H1 (cell line): Measurements from ENCODE around the gene CEP152. TPM values are rescaled to one million over a fixed set of nuclear protein-coding genes. Genes with fewer than 3 reads are reported as not detected.

Experiments
- CEBPB ChIP-seq: IDR thresholded peaks from 2 replicates; pipeline ENCODE4 v1.6.1; 2012; ENCODE audit warnings: low read depth, low read length
- CHD1 ChIP-seq: IDR thresholded peaks from 2 replicates; pipeline ENCODE4 v1.6.1; 2012; ENCODE audit warnings: low read depth, low read length, improper control_type of control experiment
- CTBP2 ChIP-seq: IDR thresholded peaks from 2 replicates; pipeline ENCODE4 v1.7.0; 2011; ENCODE audit warnings: borderline replicate concordance, mild to moderate bottlenecking, moderate library complexity, mixed read lengths, low read length; ENCODE audit not compliant: insufficient read depth, insufficient read length
- EGR1 ChIP-seq: IDR thresholded peaks from 2 replicates; pipeline ENCODE4 v1.6.1; 2011; ENCODE audit warnings: low read depth, low read length, borderline replicate concordance
- EZH2 ChIP-seq: fragments of 200-600 bp; sonication (generic); IDR thresholded peaks from 2 replicates; pipeline ENCODE4 v1.7.1; 2012; ENCODE audit warnings: low read depth, mild to moderate bottlenecking, moderate library complexity, low read length, inconsistent platforms; ENCODE audit not compliant: severe bottlenecking
- HDAC2 ChIP-seq, 2 experiments: fragments of 300-600 bp in 1 of 2; sonication (generic) in 1 of 2; IDR thresholded peaks; 2 replicates each; pipeline ENCODE4 v1.6.1; 2011 to 2012; ENCODE audit warnings: low read depth in 2 of 2, low read length in 2 of 2, mild to moderate bottlenecking in 2 of 2, moderate library complexity in 2 of 2, borderline replicate concordance in 1 of 2, inconsistent platforms in 1 of 2
- HDAC6 ChIP-seq: IDR thresholded peaks from one replicate; pipeline ENCODE4 v1.7.1; 2012; ENCODE audit warnings: low read depth, mild to moderate bottlenecking, inconsistent platforms, low read length, moderate library complexity
- NRF1 ChIP-seq: IDR thresholded peaks from 2 replicates; pipeline ENCODE4 v1.6.1; 2011; ENCODE audit warnings: mild to moderate bottlenecking, low read depth, low read length, improper control_type of control experiment
- POU5F1 ChIP-seq: IDR thresholded peaks from 2 replicates; pipeline ENCODE4 v1.6.1; 2011; ENCODE audit warnings: low read depth, mild to moderate bottlenecking, low read length, moderate library complexity
- SP1 ChIP-seq: IDR thresholded peaks from 2 replicates; pipeline ENCODE4 v1.6.1; 2011; ENCODE audit warnings: low read depth, low read length
- TCF12 ChIP-seq: IDR thresholded peaks from 2 replicates; pipeline ENCODE4 v1.6.1; 2011; ENCODE audit warnings: low read depth, mild to moderate bottlenecking, low read length
- YY1 ChIP-seq: IDR thresholded peaks from 2 replicates; pipeline ENCODE4 v1.6.1; 2011; ENCODE audit warnings: low read depth, mild to moderate bottlenecking, low read length
- ZNF274 ChIP-seq: IDR thresholded peaks from 2 replicates; pipeline ENCODE4 v1.7.0; 2012; ENCODE audit warnings: low read length, borderline replicate concordance; ENCODE audit errors: extremely low read depth
- polyA plus RNA-seq, 7 experiments: library from polyadenylated mRNA; depleted of rRNA in 3 of 7; stranded (reverse) in 5 of 7; unstranded in 2 of 7; fragments of >200 nt in 5 of 7; fragments of 200-250 nt in 2 of 7; gene quantifications; 1 replicate in 5 of 7; 2 replicates in 1 of 7; 4 replicates in 1 of 7; pipeline versions ENCODE4 v1.2.1 to v1.2.3, GENCODE V29; 2011 to 2013; ENCODE audit warnings: missing spikeins in 2 of 7, mixed read lengths in 2 of 7
- total RNA-seq: library from RNA; stranded (reverse); fragmentation: NEBNext Ultra II Directional; extraction: Animal tissue kit (Norgen Biotek cat#: 25700); gene quantifications from 2 replicates; pipeline ENCODE4 v1.2.1, GENCODE V29; 2021

The CEP152 gene
- total and polyA plus RNA-seq, 2 of the 8 experiments (the other 6 are each of a cell fraction or from before 2014, with no cell fraction given), result 1.4 to 16.2 TPM

- TF ChIP-seq HDAC6, result no peak
- TF ChIP-seq CEBPB, result no peak
- TF ChIP-seq POU5F1, result no peak
- TF ChIP-seq CHD1, result no peak
- no peak for TF ChIP-seq NRF1
- no peak for TF ChIP-seq TCF12
- no peak for TF ChIP-seq CTBP2
- no peak for TF ChIP-seq YY1
- 0 out of 4 replicates have a peak, but pooled peaks of 1 of the 2 experiments have one; percentile 25 for TF ChIP-seq HDAC2 (IDR thresholded peaks at IDR 0.05; ENCODE audit: borderline replicate concordance in 1 of 2, low read depth in 2 of 2, low read length in 2 of 2)
- no peak for TF ChIP-seq ZNF274
- TF ChIP-seq EZH2, result no peak
- peak; percentile 93 for TF ChIP-seq SP1
- no peak for TF ChIP-seq EGR1
Measured at GRCh38 chr15:48810414-48811324, at the start of gene CEP152 (continued).
